ENCODE measurements around the gene MICAL2. TPM values are rescaled to one million over a fixed set of nuclear protein-coding genes. Genes with fewer than 3 reads are reported as not detected.

Gene MICAL2
- total and polyA plus RNA-seq, 2 donors = 17.3 to 26.8 TPM

DNA sequence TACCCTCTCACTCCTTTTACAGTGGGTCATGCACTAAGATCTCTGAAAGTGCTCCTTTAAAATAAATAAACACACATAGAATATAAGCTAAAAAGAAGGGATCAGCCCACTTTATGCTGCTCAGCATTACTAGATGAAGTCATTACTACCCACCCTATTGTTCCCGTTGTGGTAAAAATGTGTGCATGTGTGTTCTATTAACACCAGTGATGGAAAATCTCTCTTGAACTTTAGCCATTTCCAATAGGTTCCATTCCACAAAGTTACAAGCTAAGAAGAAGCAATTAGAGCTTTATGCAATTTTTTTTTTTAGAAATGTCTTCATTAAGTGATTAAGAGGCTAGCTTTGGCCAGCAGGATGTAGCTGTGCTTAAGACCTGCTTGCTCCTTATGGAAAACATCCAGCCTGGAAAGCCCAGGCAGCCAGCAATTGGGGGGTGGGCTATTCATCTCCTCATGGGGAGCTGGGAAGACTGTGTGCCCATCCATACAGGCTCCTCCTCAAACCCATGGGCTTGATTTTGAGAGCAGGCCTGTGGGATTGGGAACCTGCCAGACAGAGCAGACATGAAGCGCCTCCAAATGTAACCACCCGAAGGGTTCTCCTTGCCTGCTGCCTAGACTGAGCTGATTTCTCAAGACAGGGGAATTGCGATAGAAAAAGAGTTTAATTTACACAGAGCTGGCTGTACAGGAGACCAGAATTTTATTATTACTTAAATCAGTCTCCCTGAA, 174.1 kb downstream of the MICAL2 start:
- H3K4me1 ChIP-seq (ENCODE audit: control insufficient read depth in 2 of 2, insufficient read depth in 2 of 2, low read length in 2 of 2) = peaks cover 0 to 9% of the 10 kb centered on the region in 2 donors
- peaks cover 0 to 2% of the 10 kb centered on the region in 2 donors for H3K9me3 ChIP-seq (ENCODE audit: control insufficient read depth in 2 of 2, insufficient read depth in 1 of 2, low read length in 1 of 2)
- H3K27me3 ChIP-seq (ENCODE audit: control insufficient read depth in 2 of 2, insufficient read depth in 1 of 2, low read length in 1 of 2) = peaks cover 0 to 4% of the 10 kb centered on the region in 2 donors
- H3K36me3 ChIP-seq (ENCODE audit: control insufficient read depth in 2 of 2, insufficient read depth in 2 of 2, low read length in 1 of 2) = no peaks in the 10 kb centered on the region
- DNase-seq (ENCODE audit: low read depth in 6 of 9, low spot score in 9 of 9) = no peak
- H3K4me3 ChIP-seq (ENCODE audit: low read length in 2 of 2) = no peak overlapping the region
- 85% methylated on average over 4 of the region's 4 CpGs for WGBS
- H3K27ac ChIP-seq (ENCODE audit: low read depth in 1 of 2, low read length in 1 of 2) = no peak overlapping the region

DNA sequence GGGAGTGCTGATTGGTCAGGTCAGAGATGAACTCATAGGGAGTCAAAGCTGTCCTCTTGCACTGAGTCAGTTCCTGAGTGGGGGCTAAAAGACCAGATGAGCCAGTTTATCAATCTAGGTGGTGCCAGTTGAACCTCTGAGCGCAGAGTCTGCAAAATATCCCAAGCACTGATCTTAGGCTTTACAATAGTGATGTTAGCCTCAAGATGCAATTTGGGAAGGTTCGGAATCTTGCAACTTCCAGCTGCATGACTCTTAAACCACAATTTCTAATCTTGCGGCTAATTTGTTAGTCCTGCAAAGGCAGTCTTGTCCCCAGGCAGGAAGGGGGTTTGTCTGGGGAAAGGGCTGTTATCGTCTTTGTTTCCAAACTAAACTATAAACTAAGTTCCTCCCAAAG, 174.7 kb downstream of the MICAL2 start:
- DNase-seq (ENCODE audit: low read depth in 6 of 9, low spot score in 9 of 9) = no peak
- Histone ChIP-seq H3K36me3 (ENCODE audit: control insufficient read depth in 2 of 2, insufficient read depth in 2 of 2, low read length in 1 of 2) (no peaks in the 10 kb centered on the region), H3K27ac (ENCODE audit: low read depth in 1 of 2, low read length in 1 of 2) (no peak overlapping the region), H3K27me3 (ENCODE audit: control insufficient read depth in 2 of 2, insufficient read depth in 1 of 2, low read length in 1 of 2) (peaks cover 0 to 4% of the 10 kb centered on the region in 2 donors), H3K4me3 (ENCODE audit: low read length in 2 of 2) (no peak overlapping the region), H3K9me3 (ENCODE audit: control insufficient read depth in 2 of 2, insufficient read depth in 1 of 2, low read length in 1 of 2) (peaks cover 0 to 2% of the 10 kb centered on the region in 2 donors), H3K4me1 (ENCODE audit: control insufficient read depth in 2 of 2, insufficient read depth in 2 of 2, low read length in 2 of 2) (peaks cover 0 to 12% of the 10 kb centered on the region in 2 donors)
- WGBS = 92% methylated on average over 4 of the region's 4 CpGs

DNA sequence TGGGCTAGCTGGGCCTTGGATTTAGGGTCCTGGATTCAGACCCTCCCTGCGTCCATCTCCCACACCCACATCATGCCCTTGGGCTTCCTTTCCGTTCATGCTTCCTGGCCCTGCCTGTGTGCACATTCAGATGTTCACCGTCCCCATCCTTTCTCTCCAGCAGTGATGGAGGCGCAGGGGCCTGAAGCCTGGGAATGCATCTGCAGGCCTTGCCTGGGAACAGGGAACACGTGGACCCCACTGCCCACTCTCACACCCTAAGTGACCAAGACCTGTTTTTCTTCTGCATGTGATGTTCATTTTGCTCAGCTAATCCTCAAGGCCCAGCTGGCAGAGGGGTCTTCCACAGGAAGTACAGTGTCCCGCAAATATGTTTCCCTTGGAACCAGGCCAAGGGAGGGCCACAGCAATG, 175.4 kb downstream of the MICAL2 start:
- Histone ChIP-seq H3K4me3 (ENCODE audit: low read length in 2 of 2) (no peak overlapping the region), H3K9me3 (ENCODE audit: control insufficient read depth in 2 of 2, insufficient read depth in 1 of 2, low read length in 1 of 2) (peaks cover 0 to 2% of the 10 kb centered on the region in 2 donors), H3K36me3 (ENCODE audit: control insufficient read depth in 2 of 2, insufficient read depth in 2 of 2, low read length in 1 of 2) (no peaks in the 10 kb centered on the region), H3K27ac (ENCODE audit: low read depth in 1 of 2, low read length in 1 of 2) (no peak overlapping the region), H3K4me1 (ENCODE audit: control insufficient read depth in 2 of 2, insufficient read depth in 2 of 2, low read length in 2 of 2) (peaks cover 0 to 16% of the 10 kb centered on the region in 2 donors), H3K27me3 (ENCODE audit: control insufficient read depth in 2 of 2, insufficient read depth in 1 of 2, low read length in 1 of 2) (peaks cover 0 to 2% of the 10 kb centered on the region in 2 donors)
- WGBS = 93% methylated on average over 6 of the region's 6 CpGs
- no peak for DNase-seq (ENCODE audit: low read depth in 6 of 9, low spot score in 9 of 9)

DNA sequence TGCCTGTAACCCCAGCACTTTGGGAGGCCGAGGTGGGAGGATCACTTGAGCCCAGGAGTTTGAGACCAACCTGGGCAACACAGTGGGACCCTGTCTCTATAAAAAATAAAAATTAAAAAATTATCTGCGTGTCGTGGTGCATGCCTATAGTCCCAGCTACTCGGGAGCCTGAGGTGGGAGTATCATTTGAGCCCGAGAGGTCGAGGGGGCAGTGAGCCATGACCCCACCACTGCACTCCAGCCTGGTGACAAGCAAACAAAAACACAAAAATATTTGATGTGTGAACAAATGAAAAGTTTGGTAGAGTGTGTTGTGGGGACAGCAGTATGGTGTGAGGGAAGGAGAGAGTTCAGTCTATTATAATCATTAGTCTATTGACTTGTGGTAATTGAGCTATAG, 176.2 kb downstream of the MICAL2 start:
- Histone ChIP-seq H3K4me3 (ENCODE audit: low read length in 2 of 2) (no peak overlapping the region), H3K36me3 (ENCODE audit: control insufficient read depth in 2 of 2, insufficient read depth in 2 of 2, low read length in 1 of 2) (no peaks in the 10 kb centered on the region), H3K9me3 (ENCODE audit: control insufficient read depth in 2 of 2, insufficient read depth in 1 of 2, low read length in 1 of 2) (peaks cover 0 to 2% of the 10 kb centered on the region in 2 donors), H3K27ac (ENCODE audit: low read depth in 1 of 2, low read length in 1 of 2) (no peak overlapping the region), H3K27me3 (ENCODE audit: control insufficient read depth in 2 of 2, insufficient read depth in 1 of 2, low read length in 1 of 2) (peaks cover 0 to 2% of the 10 kb centered on the region in 2 donors), H3K4me1 (ENCODE audit: control insufficient read depth in 2 of 2, insufficient read depth in 2 of 2, low read length in 2 of 2) (peaks cover 0 to 8% of the 10 kb centered on the region in 2 donors)
- WGBS = 98% methylated on average over 6 of the region's 6 CpGs
- DNase-seq (ENCODE audit: low read depth in 6 of 9, low spot score in 9 of 9) = no peak

DNA sequence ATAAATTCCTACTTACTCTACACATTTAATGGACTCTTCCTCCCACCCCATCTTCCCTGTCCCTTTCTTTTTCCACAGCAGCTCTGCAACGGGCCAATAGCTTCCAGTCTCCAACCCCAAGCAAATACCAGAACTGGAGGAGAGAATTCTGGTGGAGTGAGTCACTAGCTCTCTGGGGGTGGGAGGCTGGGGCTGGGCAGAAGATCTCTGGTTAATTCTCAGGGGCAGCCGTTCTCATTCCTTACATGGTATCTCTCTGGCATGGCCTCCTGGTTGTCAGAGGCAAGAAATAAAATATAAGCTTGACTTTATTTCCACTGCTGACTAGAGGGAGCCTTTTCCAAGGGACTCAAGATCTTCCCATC, 176.6 kb downstream of the MICAL2 start:
- Histone ChIP-seq H3K9me3 (ENCODE audit: control insufficient read depth in 2 of 2, insufficient read depth in 1 of 2, low read length in 1 of 2) (peaks cover 0 to 2% of the 10 kb centered on the region in 2 donors), H3K27me3 (ENCODE audit: control insufficient read depth in 2 of 2, insufficient read depth in 1 of 2, low read length in 1 of 2) (peaks cover 0 to 2% of the 10 kb centered on the region in 2 donors), H3K36me3 (ENCODE audit: control insufficient read depth in 2 of 2, insufficient read depth in 2 of 2, low read length in 1 of 2) (no peaks in the 10 kb centered on the region), H3K4me3 (ENCODE audit: low read length in 2 of 2) (no peak overlapping the region), H3K4me1 (ENCODE audit: control insufficient read depth in 2 of 2, insufficient read depth in 2 of 2, low read length in 2 of 2) (peaks cover 0 to 8% of the 10 kb centered on the region in 2 donors), H3K27ac (ENCODE audit: low read depth in 1 of 2, low read length in 1 of 2) (no peak overlapping the region)
- DNase-seq (ENCODE audit: low read depth in 6 of 9, low spot score in 9 of 9) = no peak
- WGBS = 46% methylated on average over 2 of the region's 2 CpGs

DNA sequence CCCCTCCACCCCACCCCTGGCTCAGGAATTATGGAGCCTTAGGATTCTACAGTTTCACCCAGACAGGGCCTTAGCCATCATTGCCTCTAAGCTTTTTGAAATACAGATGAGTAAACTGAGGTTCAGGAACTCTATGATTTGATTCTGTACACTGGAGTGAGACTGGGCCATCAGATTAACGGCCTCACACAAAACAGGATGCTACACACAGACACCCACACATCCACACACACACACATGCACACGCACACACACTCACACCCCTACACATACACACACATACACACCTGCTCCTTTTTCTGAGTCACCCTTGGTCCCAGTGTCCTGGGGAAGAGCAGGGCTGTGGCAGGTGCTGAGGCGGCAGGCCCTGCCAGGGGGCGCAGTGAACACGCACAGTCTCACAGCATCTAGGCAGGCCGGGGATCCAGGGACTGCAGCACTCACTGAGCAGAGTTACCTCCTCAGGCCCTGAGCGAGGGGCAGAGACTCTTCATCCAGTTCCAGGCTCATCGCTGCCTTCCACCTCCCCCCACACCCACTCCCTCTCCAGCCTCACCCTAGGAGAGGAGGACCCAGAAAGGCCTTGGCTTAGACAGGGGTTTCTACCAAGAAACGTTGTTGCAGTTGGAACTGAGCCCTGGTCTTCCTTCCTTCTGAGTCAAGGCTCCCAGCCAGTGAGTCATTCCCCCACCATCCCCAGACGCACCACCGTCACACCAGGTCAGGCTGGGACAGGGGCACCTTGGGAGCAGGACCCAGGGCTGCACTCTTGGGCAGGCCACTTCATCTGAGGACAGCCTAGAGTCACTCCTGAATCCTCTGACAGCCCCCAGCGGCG, 177.2 kb downstream of the MICAL2 start:
- WGBS = 92% methylated on average over 13 of the region's 13 CpGs
- Histone ChIP-seq H3K4me1 (ENCODE audit: control insufficient read depth in 2 of 2, insufficient read depth in 2 of 2, low read length in 2 of 2) (peaks cover 0 to 8% of the 10 kb centered on the region in 2 donors), H3K27ac (ENCODE audit: low read depth in 1 of 2, low read length in 1 of 2) (no peak overlapping the region), H3K27me3 (ENCODE audit: control insufficient read depth in 2 of 2, insufficient read depth in 1 of 2, low read length in 1 of 2) (no peaks in the 10 kb centered on the region), H3K9me3 (ENCODE audit: control insufficient read depth in 2 of 2, insufficient read depth in 1 of 2, low read length in 1 of 2) (peaks cover 0 to 2% of the 10 kb centered on the region in 2 donors), H3K4me3 (ENCODE audit: low read length in 2 of 2) (no peak overlapping the region), H3K36me3 (ENCODE audit: control insufficient read depth in 2 of 2, insufficient read depth in 2 of 2, low read length in 1 of 2) (no peaks in the 10 kb centered on the region)
- no peak for DNase-seq (ENCODE audit: low read depth in 6 of 9, low spot score in 9 of 9)

DNA sequence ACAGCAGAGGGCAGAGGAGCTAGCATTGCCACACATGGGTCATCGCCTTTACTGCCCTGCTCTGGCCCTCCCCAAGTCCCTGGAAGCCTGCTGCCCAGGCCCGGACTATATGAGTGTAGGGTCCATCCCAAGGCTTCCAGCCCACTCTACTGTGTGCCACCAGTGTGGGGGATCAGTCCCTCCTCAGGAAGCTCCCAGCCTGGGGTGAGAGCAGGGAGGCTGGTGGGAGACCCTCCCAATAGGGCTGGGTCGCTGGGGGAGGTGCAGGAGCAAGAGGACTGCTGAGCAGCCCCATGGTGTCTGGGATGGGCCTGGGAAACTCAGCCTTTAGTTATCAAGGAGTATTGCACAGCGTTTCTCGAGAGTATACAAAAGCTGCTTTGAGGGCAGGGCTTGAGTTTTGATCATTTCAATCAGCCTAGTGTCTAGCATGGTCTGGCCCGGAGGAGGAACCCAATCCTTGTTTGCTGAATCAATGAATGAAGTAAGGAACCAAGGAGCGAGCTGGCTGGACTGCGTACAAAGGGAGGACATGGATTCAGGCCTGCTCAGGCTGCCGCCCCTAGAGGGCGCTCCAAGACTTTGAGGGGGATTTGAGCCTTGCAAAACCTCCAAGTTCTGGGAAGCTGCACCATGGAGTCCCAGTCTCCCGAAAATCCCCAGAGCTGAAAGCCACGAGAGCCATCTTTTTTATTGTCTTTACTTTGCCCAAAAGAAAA, 178.0 kb downstream of the MICAL2 start:
- H3K27me3 ChIP-seq (ENCODE audit: control insufficient read depth in 2 of 2, insufficient read depth in 1 of 2, low read length in 1 of 2) = no peaks in the 10 kb centered on the region
- H3K9me3 ChIP-seq (ENCODE audit: control insufficient read depth in 2 of 2, insufficient read depth in 1 of 2, low read length in 1 of 2) = peaks cover 0 to 2% of the 10 kb centered on the region in 2 donors
- H3K27ac ChIP-seq (ENCODE audit: low read depth in 1 of 2, low read length in 1 of 2) = no peak overlapping the region
- H3K36me3 ChIP-seq (ENCODE audit: control insufficient read depth in 2 of 2, insufficient read depth in 2 of 2, low read length in 1 of 2) = no peaks in the 10 kb centered on the region
- H3K4me1 ChIP-seq (ENCODE audit: control insufficient read depth in 2 of 2, insufficient read depth in 2 of 2, low read length in 2 of 2) = peaks cover 0 to 8% of the 10 kb centered on the region in 2 donors
- peak in 8 of 9 donors; percentile 9 to 64 (median 34) for DNase-seq (ENCODE audit: low read depth in 6 of 9, low spot score in 9 of 9)
- WGBS = 58% methylated on average over 12 of the region's 12 CpGs
- no peak overlapping the region for H3K4me3 ChIP-seq (ENCODE audit: low read length in 2 of 2)

DNA sequence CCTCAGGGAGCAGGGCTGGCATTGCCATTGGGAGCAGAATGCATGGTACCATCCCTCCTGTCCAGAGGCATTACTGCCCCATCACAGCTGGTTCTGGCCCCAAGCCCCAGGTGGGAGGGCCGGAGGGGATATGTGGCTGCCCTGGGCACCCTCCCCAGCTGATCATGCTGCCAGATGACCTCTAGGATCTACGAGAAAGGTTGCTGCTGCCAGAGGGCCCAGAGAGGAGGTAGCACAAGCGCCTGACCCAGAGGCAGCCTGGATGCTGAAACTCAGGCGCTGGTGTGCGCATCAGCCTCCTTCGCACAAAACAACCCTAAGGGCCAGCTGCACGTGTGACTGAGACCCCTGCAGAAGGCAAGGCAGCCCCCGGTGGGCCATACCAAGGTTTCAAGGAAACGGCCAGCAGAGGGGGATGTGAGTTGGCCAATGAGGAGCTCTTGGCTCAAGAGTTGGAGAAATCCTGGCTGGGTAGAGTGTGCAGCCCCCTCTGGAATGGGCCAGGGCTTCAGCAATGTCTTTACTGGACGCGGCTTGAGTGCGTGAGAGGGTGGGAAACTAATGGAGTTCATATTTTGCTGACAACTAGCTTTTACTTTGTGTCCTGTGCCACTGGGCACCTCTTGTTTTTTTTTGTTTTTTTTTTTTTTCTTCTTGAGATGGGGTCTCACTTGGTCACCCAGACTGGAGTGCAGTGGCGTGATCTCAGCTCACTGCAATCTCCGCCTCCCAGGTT, 178.7 kb downstream of the MICAL2 start:
- Histone ChIP-seq H3K27ac (ENCODE audit: low read depth in 1 of 2, low read length in 1 of 2) (no peak overlapping the region), H3K27me3 (ENCODE audit: control insufficient read depth in 2 of 2, insufficient read depth in 1 of 2, low read length in 1 of 2) (no peaks in the 10 kb centered on the region), H3K4me3 (ENCODE audit: low read length in 2 of 2) (no peak overlapping the region), H3K36me3 (ENCODE audit: control insufficient read depth in 2 of 2, insufficient read depth in 2 of 2, low read length in 1 of 2) (no peaks in the 10 kb centered on the region), H3K4me1 (ENCODE audit: control insufficient read depth in 2 of 2, insufficient read depth in 2 of 2, low read length in 2 of 2) (peaks cover 0 to 8% of the 10 kb centered on the region in 2 donors), H3K9me3 (ENCODE audit: control insufficient read depth in 2 of 2, insufficient read depth in 1 of 2, low read length in 1 of 2) (peaks cover 0 to 2% of the 10 kb centered on the region in 2 donors)
- no peak for DNase-seq (ENCODE audit: low read depth in 6 of 9, low spot score in 9 of 9)
- 96% methylated on average over 14 of the region's 14 CpGs for WGBS

All from thymus (tissue), 11 donors.